ENCODE data around the gene NRXN2.

NRXN2 gene

DNA sequence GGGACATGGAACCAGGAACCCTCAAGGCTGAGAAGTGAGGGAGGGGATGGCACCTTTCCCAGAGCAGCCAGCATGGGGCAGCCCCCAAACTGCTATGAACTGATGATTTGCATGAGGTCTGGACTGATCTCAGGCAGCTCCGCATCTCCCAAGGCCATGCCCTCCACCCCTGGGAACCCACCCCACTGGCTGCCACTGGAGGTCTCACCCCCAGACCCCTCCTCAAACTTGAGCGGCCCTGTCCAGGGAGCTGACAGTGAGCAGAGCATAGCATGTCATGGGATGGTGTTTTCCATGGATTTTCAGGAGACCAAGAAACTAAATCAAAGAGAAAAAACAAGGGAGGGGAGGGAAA, 46.8 kb downstream of the NRXN2 start:
- TF ChIP-seq, protein P1, sequence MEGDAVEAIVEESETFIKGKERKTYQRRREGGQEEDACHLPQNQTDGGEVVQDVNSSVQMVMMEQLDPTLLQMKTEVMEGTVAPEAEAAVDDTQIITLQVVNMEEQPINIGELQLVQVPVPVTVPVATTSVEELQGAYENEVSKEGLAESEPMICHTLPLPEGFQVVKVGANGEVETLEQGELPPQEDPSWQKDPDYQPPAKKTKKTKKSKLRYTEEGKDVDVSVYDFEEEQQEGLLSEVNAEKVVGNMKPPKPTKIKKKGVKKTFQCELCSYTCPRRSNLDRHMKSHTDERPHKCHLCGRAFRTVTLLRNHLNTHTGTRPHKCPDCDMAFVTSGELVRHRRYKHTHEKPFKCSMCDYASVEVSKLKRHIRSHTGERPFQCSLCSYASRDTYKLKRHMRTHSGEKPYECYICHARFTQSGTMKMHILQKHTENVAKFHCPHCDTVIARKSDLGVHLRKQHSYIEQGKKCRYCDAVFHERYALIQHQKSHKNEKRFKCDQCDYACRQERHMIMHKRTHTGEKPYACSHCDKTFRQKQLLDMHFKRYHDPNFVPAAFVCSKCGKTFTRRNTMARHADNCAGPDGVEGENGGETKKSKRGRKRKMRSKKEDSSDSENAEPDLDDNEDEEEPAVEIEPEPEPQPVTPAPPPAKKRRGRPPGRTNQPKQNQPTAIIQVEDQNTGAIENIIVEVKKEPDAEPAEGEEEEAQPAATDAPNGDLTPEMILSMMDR (IDR thresholded peaks at IDR 0.05): no peak

DNA sequence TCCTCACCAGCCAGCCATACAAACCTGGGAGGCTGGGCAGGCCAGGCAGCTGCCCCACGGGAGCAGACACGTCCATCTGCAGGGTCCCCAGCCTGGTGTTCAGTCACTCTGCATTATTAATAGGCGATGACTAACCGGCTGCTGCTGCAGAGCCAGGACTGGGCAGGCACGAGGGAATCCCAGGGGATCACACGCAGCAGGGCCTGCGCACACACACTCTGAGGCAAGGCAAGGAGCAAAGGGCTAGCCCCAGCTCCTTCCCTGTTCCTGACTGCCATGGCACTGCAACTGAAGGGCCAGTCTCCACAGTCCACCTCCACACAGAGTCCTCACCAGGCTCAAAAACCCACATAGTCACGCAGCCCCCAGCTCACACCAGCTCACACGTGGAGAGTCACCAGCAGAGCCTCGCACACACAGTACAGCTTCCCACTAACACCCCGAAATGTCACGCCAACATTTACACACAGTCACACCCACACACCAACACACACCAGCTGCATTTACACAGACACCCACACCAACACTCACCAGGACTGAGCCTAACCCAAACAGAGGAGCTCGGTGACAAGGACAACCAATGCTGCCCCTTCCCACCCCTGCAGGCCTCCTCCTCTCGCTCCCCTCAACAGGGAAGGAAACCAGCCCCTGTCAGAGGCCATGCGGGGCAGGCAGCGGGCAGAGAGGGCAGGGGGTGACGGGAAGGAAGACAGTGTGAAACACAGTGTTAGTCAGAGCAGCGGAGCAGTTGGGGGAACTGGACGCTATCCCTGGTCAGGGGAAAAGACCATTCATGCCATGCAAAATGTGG, 47.3 kb downstream of the NRXN2 start:
- TF ChIP-seq, protein P1 (IDR thresholded peaks at IDR 0.05): no peak

DNA sequence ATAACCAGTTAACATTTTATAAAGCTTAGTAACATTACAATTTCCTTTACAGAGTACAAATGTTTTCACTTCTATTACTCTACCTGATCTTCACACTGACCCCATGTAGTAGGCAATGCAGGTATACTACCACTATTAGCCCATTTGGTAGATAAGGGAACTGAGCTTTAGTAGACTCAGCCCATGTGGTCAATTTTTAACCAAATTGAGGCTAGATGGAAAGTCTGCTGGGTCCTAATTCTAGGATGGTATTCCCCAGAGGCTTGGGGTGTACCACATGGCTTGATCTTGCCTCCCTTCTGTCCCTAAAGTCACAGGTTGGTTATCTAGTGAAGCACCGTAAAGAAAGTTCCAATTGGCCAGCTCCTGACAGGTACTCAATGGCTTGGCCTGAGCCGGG, 48.2 kb downstream of the NRXN2 start:
- TF ChIP-seq, protein P1 (IDR thresholded peaks at IDR 0.05): no peak

DNA sequence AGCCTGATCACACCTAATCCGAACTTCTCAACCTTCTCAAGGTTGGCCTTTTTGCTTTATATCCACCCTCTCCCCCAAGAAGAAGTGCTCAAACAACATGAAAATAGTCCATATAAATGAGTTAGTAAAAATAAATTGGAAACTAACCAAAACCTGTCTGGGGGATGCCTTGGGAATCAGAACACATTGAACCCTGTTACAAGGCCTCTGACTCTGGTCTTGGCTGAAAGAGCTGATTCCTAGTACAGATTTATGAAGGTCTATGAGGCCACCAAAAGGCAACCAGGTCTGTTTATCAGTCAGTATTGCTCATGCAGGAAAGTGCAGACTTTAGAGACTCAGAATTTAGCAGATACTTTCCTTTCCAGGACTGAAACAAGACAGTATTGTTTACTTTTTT, 49.7 kb downstream of the NRXN2 start:
- TF ChIP-seq, protein P1 (IDR thresholded peaks at IDR 0.05): no peak

DNA sequence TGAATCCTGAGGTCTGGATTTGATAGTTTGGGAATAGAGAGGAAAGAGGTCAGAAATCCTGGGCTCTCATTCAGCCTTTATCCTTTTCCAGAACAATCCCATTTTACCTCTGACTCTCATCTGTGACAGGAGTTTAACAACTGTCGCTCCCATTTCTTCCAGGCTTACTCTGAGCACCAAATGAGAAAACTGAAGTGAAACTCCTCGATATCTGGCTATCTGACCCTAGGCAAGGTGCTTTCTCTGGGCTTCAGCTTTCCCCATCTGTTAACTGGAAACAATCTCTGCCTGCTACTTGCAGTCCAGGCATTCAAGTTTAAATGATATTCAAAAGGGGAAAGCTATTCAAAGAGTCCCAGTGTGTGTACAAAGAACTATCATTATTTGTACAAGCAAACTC, 50.1 kb downstream of the NRXN2 start:
- TF ChIP-seq, protein P1 (IDR thresholded peaks at IDR 0.05): no peak

DNA sequence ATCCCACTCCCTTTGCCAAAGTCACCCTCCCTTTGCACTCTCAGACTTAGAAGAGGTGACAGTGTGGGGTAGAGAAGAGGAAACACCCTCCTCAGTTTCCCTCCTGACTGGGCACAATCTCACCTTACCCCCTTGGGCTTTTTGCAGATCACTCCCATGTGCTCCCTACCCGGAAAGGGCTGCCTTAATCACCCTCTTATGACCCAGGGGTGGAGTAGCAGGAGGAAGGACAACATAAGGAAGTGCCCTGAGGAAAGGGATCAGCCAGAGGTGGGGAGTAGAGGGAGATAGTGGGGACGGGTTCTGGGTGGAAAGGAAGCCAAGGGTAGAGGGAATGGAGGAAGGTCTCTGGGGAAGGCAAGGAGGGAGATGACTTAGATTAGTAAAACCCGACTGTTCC, 52.0 kb downstream of the NRXN2 start:
- TF ChIP-seq, protein P1 (IDR thresholded peaks at IDR 0.05): no peak

DNA sequence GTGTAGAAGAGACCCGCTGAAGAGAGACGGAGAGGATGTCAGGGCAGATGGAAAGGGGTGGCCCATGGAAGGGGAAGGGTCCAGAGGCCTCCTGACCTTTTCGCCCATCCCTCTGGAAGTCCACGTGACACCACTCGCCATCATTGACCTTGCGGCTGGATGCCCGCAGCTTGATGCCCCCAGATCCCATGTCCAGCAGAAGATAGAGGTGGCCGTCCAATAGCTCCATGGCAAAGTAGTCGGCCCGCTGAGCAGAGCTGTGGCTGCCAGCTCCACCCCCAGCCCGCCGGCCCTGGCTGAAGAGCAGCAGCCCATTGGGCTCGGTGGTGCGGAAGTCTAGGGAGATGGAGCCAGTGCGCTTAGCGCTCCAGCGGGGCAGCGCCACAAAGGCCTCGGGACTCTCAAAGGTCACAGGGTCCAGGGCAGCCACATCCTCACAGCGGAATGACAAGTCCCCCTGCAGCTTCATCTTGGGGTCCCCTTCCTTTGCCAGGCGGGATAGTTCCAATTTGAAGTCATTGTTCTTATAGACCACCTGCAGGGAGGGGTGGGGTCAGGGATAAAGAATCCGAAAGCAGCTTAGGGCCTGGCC, 55.7 kb downstream of the NRXN2 start:
- TF ChIP-seq, protein P1 (IDR thresholded peaks at IDR 0.05): no peak
